ENCODE data around the gene FOLR2.
"Not testable (repeated sequence)": the region's sequence is repeated elsewhere in the genome, so short reads cannot be mapped to it uniquely, and the experiment has no call there.

The FOLR2 gene

GRCh38 chr11:72204886-72205285, 11.7 kb upstream of the FOLR2 start:
- ChIA-PET POLR2A (interaction anchor here (0.7 kb wide), 1 partner anchor 50 kb away, joined by 3 read pairs; no protein-coding TSS in a partner anchor), CTCF (interaction anchor here (2.1 kb wide), 1 partner anchor 22 kb away, joined by 8 read pairs; no protein-coding TSS in a partner anchor)
- DNase-seq (ENCODE audit: low read depth, low spot score) = no peak
- H3K4me3 ChIP-seq (ENCODE audit: low read depth, low read length) = no peak overlapping the region
- no peak for TF ChIP-seq CTCF (IDR thresholded peaks at IDR 0.05; ENCODE audit: insufficient read depth, low read length, missing control alignments)

- POLR2A ChIA-PET; H3K4me3 ChIP-seq (ENCODE audit: low read depth, low read length); DNase-seq (ENCODE audit: low read depth, low spot score): not testable (repeated sequence)
- CTCF ChIA-PET = interaction anchor here (0.9 to 4.4 kb wide), 4 partner anchors 16 to 224 kb away, joined by 3 to 33 read pairs (median 4); no protein-coding TSS in a partner anchor
These were observed 9.8 kb upstream of the FOLR2 start for GRCh38 chr11:72206794-72207193.

GRCh38 chr11:72208281-72208680, 8.3 kb upstream of the FOLR2 start:
- no peak for TF ChIP-seq CTCF (IDR thresholded peaks at IDR 0.05; ENCODE audit: insufficient read depth, low read length, missing control alignments)
- POLR2A ChIA-PET = no interaction called here
- no peak overlapping the region for H3K4me3 ChIP-seq (ENCODE audit: low read depth, low read length)
- CTCF ChIA-PET = interaction anchor here (0.5 to 4.4 kb wide), 3 partner anchors 13 to 24 kb away, joined by 3 to 33 read pairs (median 5); no protein-coding TSS in a partner anchor
- no peak for DNase-seq (ENCODE audit: low read depth, low spot score)

GRCh38 chr11:72209101-72209500, 7.5 kb upstream of the FOLR2 start:
- POLR2A ChIA-PET = no interaction called here
- H3K4me3 ChIP-seq (ENCODE audit: low read depth, low read length) = no peak overlapping the region
- TF ChIP-seq CTCF (IDR thresholded peaks at IDR 0.05; ENCODE audit: insufficient read depth, low read length, missing control alignments) = no peak
- DNase-seq (ENCODE audit: low read depth, low spot score) = no peak
- CTCF ChIA-PET = interaction anchor here (3.6 to 4.4 kb wide), 2 partner anchors 13 to 25 kb away, joined by 15 to 33 read pairs; no protein-coding TSS in a partner anchor

- DNase-seq (ENCODE audit: low read depth, low spot score) = no peak
- ChIA-PET POLR2A (no interaction called here), CTCF (no interaction called here)
- H3K4me3 ChIP-seq (ENCODE audit: low read depth, low read length) = no peak overlapping the region
- TF ChIP-seq CTCF (IDR thresholded peaks at IDR 0.05; ENCODE audit: insufficient read depth, low read length, missing control alignments) = no peak
These were observed 1.2 kb downstream of the FOLR2 start for GRCh38 chr11:72217841-72218240.

- no peak overlapping the region for H3K4me3 ChIP-seq (ENCODE audit: low read depth, low read length)
- ChIA-PET CTCF (interaction anchor here (1.2 to 1.6 kb wide), 2 partner anchors 35 to 196 kb away, joined by 3 to 4 read pairs; no protein-coding TSS in a partner anchor), POLR2A (no interaction called here)
- no peak for TF ChIP-seq CTCF (IDR thresholded peaks at IDR 0.05; ENCODE audit: insufficient read depth, low read length, missing control alignments)
- no peak for DNase-seq (ENCODE audit: low read depth, low spot score)
These were observed 1.7 kb downstream of the FOLR2 start for GRCh38 chr11:72218251-72218745.
